Upper lobe of right lung (tissue), 1 donor: ENCODE results near the gene PBX2. TPM values are rescaled to one million over a fixed set of nuclear protein-coding genes. Genes with fewer than 3 reads are reported as not detected.
A peak's percentile ranks its signal among the peaks of the same experiment; 100 is the strongest.

Source experiments
- ATAC-seq: fragments of 200-7000 bp; cut with Tn5 transposase; one replicate; pipeline ENCODE4 v1.9.1; 2020; ENCODE audit warnings: mild to moderate bottlenecking, moderate library complexity
- DNase-seq: peaks from one replicate; pipeline ENCODE4 v3.0.0-alpha.2; 2020
- H3K27ac ChIP-seq: fragments of 200-600 bp; one replicate; pipeline ENCODE4 v1.8.0; 2022
- H3K27me3 ChIP-seq: fragments of 200-600 bp; one replicate; pipeline ENCODE4 v1.8.0; 2022; ENCODE audit warnings: mild to moderate bottlenecking
- H3K36me3 ChIP-seq: fragments of 200-600 bp; one replicate; pipeline ENCODE4 v1.8.0; 2022
- H3K4me1 ChIP-seq: fragments of 200-600 bp; one replicate; pipeline ENCODE4 v1.8.0; 2022
- H3K4me3 ChIP-seq: fragments of 200-600 bp; one replicate; pipeline ENCODE4 v1.8.0; 2022; ENCODE audit warnings: mild to moderate bottlenecking
- H3K9me3 ChIP-seq: fragments of 200-600 bp; one replicate; pipeline ENCODE4 v1.8.0; 2022
- CTCF ChIP-seq: fragments of 200-600 bp; IDR thresholded peaks from one replicate; pipeline ENCODE4 v1.8.0; 2022; ENCODE audit warnings: antibody characterized with exemption
- intact Hi-C: fragments of 100-400 bp; cut with DNase I; formaldehyde crosslinking; loops from one replicate; pipeline ENCODE4 v1.11.0; 2022
- long read RNA-seq: library from polyadenylated mRNA; unstranded; transcript quantifications from one replicate; pipeline ENCODE4 v2.0.0, GENCODE V29; 2021
- total RNA-seq: library from RNA; stranded (reverse); fragmentation: NEBNext Ultra II Directional; extraction: Animal tissue kit (Norgen Biotek cat#: 25700); gene quantifications from one replicate; pipeline ENCODE4 v1.2.1, GENCODE V29; 2021
- donor health status: DM: no; HTN: yes; CAD: no; lungs with severe emphysema.

Gene PBX2
- 100 TPM for total RNA-seq
- long read RNA-seq, transcript PBX2-201 (9 exons, 3,205 nt) = major isoform, 12 of 15 reads
- long read RNA-seq, partial matches to known transcripts = 2 of 15 reads
- long read RNA-seq, other reads (novel, unspliced or antisense) = 1 of 15 reads

GRCh38 chr6:32190054-32190851 is at the start of gene PBX2:
Gene PBX2 (minus strand): TSS chr6:32190202. CDS start chr6:32189915, 287 bp downstream.
- no peak for TF ChIP-seq CTCF
- peaks cover 59% of the 10 kb centered on the region for H3K4me1 ChIP-seq
- H3K36me3 ChIP-seq = peaks cover 16% of the 10 kb centered on the region
- H3K27me3 ChIP-seq = no peaks in the 10 kb centered on the region
- intact Hi-C loops = no loop called here
- H3K4me3 ChIP-seq = peak within 1 kb of the TSS; percentile 66
- DNase-seq (peak; percentile 93), ATAC-seq (peak; percentile 86)
- no peaks in the 10 kb centered on the region for H3K9me3 ChIP-seq
- peak within 1 kb of the TSS; percentile 91 for H3K27ac ChIP-seq

- intact Hi-C loops = no loop called here
These were observed 49.5 kb upstream of the PBX2 start for GRCh38 chr6:32239462-32239861.

GRCh38 chr6:32234934-32235333 is 44.9 kb upstream of the PBX2 start:
- Histone ChIP-seq H3K4me3 (no peak overlapping the region), H3K4me1 (no peaks in the 10 kb centered on the region), H3K36me3 (no peaks in the 10 kb centered on the region), H3K27ac (no peak overlapping the region), H3K9me3 (no peaks in the 10 kb centered on the region), H3K27me3 (no peaks in the 10 kb centered on the region)
- intact Hi-C loops = no loop called here
- ATAC-seq (peak; percentile 34), DNase-seq (no peak)
- TF ChIP-seq CTCF = no peak

More at GRCh38 chr6:32239462-32239861, 49.5 kb upstream of the PBX2 start:
- Histone ChIP-seq H3K4me1 (no peaks in the 10 kb centered on the region), H3K27me3 (no peaks in the 10 kb centered on the region), H3K36me3 (no peaks in the 10 kb centered on the region), H3K4me3 (no peak overlapping the region), H3K9me3 (no peaks in the 10 kb centered on the region), H3K27ac (no peak overlapping the region)
- no peak for TF ChIP-seq CTCF
- DNase-seq = no peak
- ATAC-seq = no peak

GRCh38 chr6:32226434-32226833 is 36.4 kb upstream of the PBX2 start:
- H3K9me3 ChIP-seq = no peaks in the 10 kb centered on the region
- no peaks in the 10 kb centered on the region for H3K27me3 ChIP-seq
- ATAC-seq = no peak
- H3K4me3 ChIP-seq = no peak overlapping the region
- no peak for TF ChIP-seq CTCF
- no peaks in the 10 kb centered on the region for H3K4me1 ChIP-seq
- no peak overlapping the region for H3K27ac ChIP-seq
- intact Hi-C loops = no loop called here
- H3K36me3 ChIP-seq = no peaks in the 10 kb centered on the region
- DNase-seq = no peak

GRCh38 chr6:32224696-32225095 is 34.7 kb upstream of the PBX2 start:
- H3K27ac ChIP-seq = peak overlapping the region; percentile 75
- TF ChIP-seq CTCF = no peak

More at GRCh38 chr6:32224696-32225095, 34.7 kb upstream of the PBX2 start:
- no peak overlapping the region for H3K4me3 ChIP-seq
- H3K36me3 ChIP-seq = no peaks in the 10 kb centered on the region
- no peaks in the 10 kb centered on the region for H3K9me3 ChIP-seq
- DNase-seq (no peak), ATAC-seq (no peak)
- intact Hi-C loops = no loop called here
- no peaks in the 10 kb centered on the region for H3K27me3 ChIP-seq
- H3K4me1 ChIP-seq = no peaks in the 10 kb centered on the region
